Colonic mucosa (tissue), 4 donors: ENCODE measurements around the gene CRISPLD2. TPM values are rescaled to one million over a fixed set of nuclear protein-coding genes. Genes with fewer than 3 reads are reported as not detected.

ENCODE experiments used
- DNase-seq: peaks from one replicate; pipeline ENCODE4 v3.0.0-alpha.2; 2020
- H3K27ac ChIP-seq: fragments of 200-600 bp; one replicate; pipeline ENCODE4 v1.8.0; 2021
- H3K27me3 ChIP-seq: fragments of 200-600 bp; one replicate; pipeline ENCODE4 v1.8.0; 2021
- H3K36me3 ChIP-seq: fragments of 200-600 bp; one replicate; pipeline ENCODE4 v1.8.0; 2021
- H3K4me1 ChIP-seq: fragments of 200-600 bp; one replicate; pipeline ENCODE4 v1.8.0; 2021; ENCODE audit warnings: mild to moderate bottlenecking
- H3K4me3 ChIP-seq: fragments of 200-600 bp; one replicate; pipeline ENCODE4 v1.8.0; 2021
- H3K9ac ChIP-seq, 2 donors: one replicate each; pipeline ENCODE4 v1.7.0; 2013; ENCODE audit warnings: control low read depth in 2 of 2, low read depth in 2 of 2, low read length in 2 of 2
- H3K9me3 ChIP-seq: fragments of 200-600 bp; one replicate; pipeline ENCODE4 v1.8.0; 2021
- CTCF ChIP-seq: fragments of 200-600 bp; IDR thresholded peaks from one replicate; pipeline ENCODE4 v1.8.0; 2022; ENCODE audit warnings: antibody characterized with exemption, mild to moderate bottlenecking
- intact Hi-C: fragments of 100-400 bp; cut with DNase I; formaldehyde crosslinking; loops from one replicate; pipeline ENCODE4 v1.14.1; 2022
- total RNA-seq, 2 donors: library from RNA; stranded (reverse); fragmentation: NEBNext Ultra II Directional in 1 of 2; extraction: Animal tissue kit (Norgen Biotek cat#: 25700) in 1 of 2; gene quantifications; one replicate each; pipeline ENCODE4 v1.2.1, GENCODE V29; 2021
- donor health status: healthy.
- donor health status: DM: no; HTN: no; CAD: no.
- donor health status: DM: no; HTN: no; CAD: no.

The CRISPLD2 gene
- total RNA-seq, 2 donors from 2014 or later: 10.4 to 37.9 TPM

- Histone ChIP-seq H3K27ac (no peak overlapping the region), H3K36me3 (no peaks in the 10 kb centered on the region), H3K9me3 (no peaks in the 10 kb centered on the region), H3K9ac (no peak overlapping the region), H3K27me3 (no peaks in the 10 kb centered on the region), H3K4me1 (no peaks in the 10 kb centered on the region), H3K4me3 (no peak overlapping the region)
- intact Hi-C loops: no loop called here
- no peak for TF ChIP-seq CTCF
- no peak for DNase-seq
Observed at GRCh38 chr16:84930298-84931106, 110.7 kb downstream of the CRISPLD2 start.

- no peaks in the 10 kb centered on the region for H3K4me1 ChIP-seq
- no peak overlapping the region for H3K27ac ChIP-seq
- no peak for TF ChIP-seq CTCF
- no peak overlapping the region for H3K4me3 ChIP-seq
- no peaks in the 10 kb centered on the region for H3K36me3 ChIP-seq
- H3K9me3 ChIP-seq: no peaks in the 10 kb centered on the region
- H3K27me3 ChIP-seq: no peaks in the 10 kb centered on the region
- no peak overlapping the region for H3K9ac ChIP-seq
- no peak for DNase-seq
- intact Hi-C loops: no loop called here
Observed at GRCh38 chr16:84931107-84931494, 111.3 kb downstream of the CRISPLD2 start.

- Histone ChIP-seq H3K4me1 (no peaks in the 10 kb centered on the region), H3K27me3 (no peaks in the 10 kb centered on the region), H3K9me3 (no peaks in the 10 kb centered on the region), H3K9ac (no peak overlapping the region), H3K4me3 (no peak overlapping the region), H3K36me3 (no peaks in the 10 kb centered on the region), H3K27ac (no peak overlapping the region)
- TF ChIP-seq CTCF: no peak
- DNase-seq: no peak
- intact Hi-C loops: no loop called here
Observed at GRCh38 chr16:84931506-84931905, 111.7 kb downstream of the CRISPLD2 start.

GRCh38 chr16:84932681-84933080 lies 112.9 kb downstream of the CRISPLD2 start:
- H3K27ac ChIP-seq: no peak overlapping the region
- intact Hi-C loops: no loop called here

More at GRCh38 chr16:84932681-84933080, 112.9 kb downstream of the CRISPLD2 start:
- Histone ChIP-seq H3K27me3 (no peaks in the 10 kb centered on the region), H3K4me3 (no peak overlapping the region), H3K36me3 (no peaks in the 10 kb centered on the region), H3K9ac (no peak overlapping the region), H3K9me3 (no peaks in the 10 kb centered on the region), H3K4me1 (no peaks in the 10 kb centered on the region)
- no peak for DNase-seq
- no peak for TF ChIP-seq CTCF
